Spleen (tissue), 11 donors: ENCODE data around the gene TECTB. TPM values are rescaled to one million over a fixed set of nuclear protein-coding genes. Genes with fewer than 3 reads are reported as not detected.

Experiments
- DNase-seq: peaks from one replicate; pipeline ENCODE4 v3.0.0-alpha.2; 2020
- H3K27ac ChIP-seq, 8 donors: fragments of 200-600 bp; sonication (generic) in 7 of 8; 1 replicate in 4 of 8; 2 replicates in 4 of 8; pipeline versions ENCODE4 v1.5.0 to v1.8.0; 2016 to 2021; ENCODE audit warnings: inconsistent platforms in 4 of 8, mild to moderate bottlenecking in 4 of 8, moderate library complexity in 1 of 8
- H3K27me3 ChIP-seq, 7 donors: fragments of 200-600 bp; sonication (generic) in 6 of 7; replicated peaks in 1 of 7; 1 replicate in 4 of 7; 2 replicates in 3 of 7; pipeline versions ENCODE4 v1.5.0 to v1.8.0; 2016 to 2021; ENCODE audit warnings: inconsistent platforms in 3 of 7, mild to moderate bottlenecking in 1 of 7
- H3K36me3 ChIP-seq, 6 donors: fragments of 200-600 bp; sonication (generic) in 5 of 6; 1 replicate in 4 of 6; 2 replicates in 2 of 6; pipeline versions ENCODE4 v1.5.0 to v1.8.0; 2016 to 2021; ENCODE audit warnings: inconsistent platforms in 2 of 6
- H3K4me1 ChIP-seq, 6 donors: fragments of 200-600 bp; sonication (generic) in 5 of 6; 1 replicate in 3 of 6; 2 replicates in 3 of 6; pipeline versions ENCODE4 v1.5.0 to v1.8.0; 2016 to 2021; ENCODE audit warnings: inconsistent platforms in 3 of 6
- H3K4me3 ChIP-seq, 8 donors: fragments of 200-600 bp; sonication (generic) in 7 of 8; 1 replicate in 4 of 8; 2 replicates in 4 of 8; pipeline versions ENCODE4 v1.5.0 to v1.8.0; 2016 to 2021; ENCODE audit warnings: inconsistent platforms in 4 of 8, mild to moderate bottlenecking in 4 of 8, moderate library complexity in 2 of 8
- H3K9me3 ChIP-seq, 8 donors: fragments of 200-600 bp; sonication (generic) in 7 of 8; 1 replicate in 4 of 8; 2 replicates in 4 of 8; pipeline versions ENCODE4 v1.5.0 to v1.8.0; 2016 to 2021; ENCODE audit warnings: inconsistent platforms in 4 of 8
- POLR2A ChIP-seq, 3 donors: fragments of 450-650 bp; IDR thresholded peaks; one replicate each; pipeline ENCODE4 v1.5.1; 2017; ENCODE audit warnings: antibody characterized with exemption in 3 of 3, mild to moderate bottlenecking in 1 of 3
- POLR2AphosphoS5 ChIP-seq, 3 donors: sonication (generic); formaldehyde crosslinking; IDR thresholded peaks; one replicate each; pipeline ENCODE4 v1.5.1; 2017; ENCODE audit warnings: antibody characterized with exemption in 3 of 3
- WGBS, 5 donors: extraction: QIAGEN DNeasy Blood & Tissue Kit in 3 of 5; methylation state at CpG; one replicate each; pipeline versions ENCODE4 v1.1.5 to v1.1.7; 2013 to 2018; 5-methylcytosine and 5-hydroxymethylcytosine counted together
- intact Hi-C: fragments of 100-400 bp; cut with DNase I; formaldehyde crosslinking; loops from one replicate; pipeline ENCODE4 v1.15.0; 2023; ENCODE audit warnings: low total_unique reads
- polyA plus RNA-seq, 3 donors: library from polyadenylated mRNA; stranded (reverse); fragments of 200-250 nt; gene quantifications; one replicate each; pipeline ENCODE4 v1.2.1, GENCODE V29; 2013
- total RNA-seq, 7 donors: library from RNA; depleted of rRNA in 3 of 7; stranded (reverse); fragments of >200 nt in 3 of 7; fragmentation: NEBNext Ultra II Directional in 4 of 7; extraction: Animal tissue kit (Norgen Biotek cat#: 25700) in 4 of 7; gene quantifications; one replicate each; pipeline versions ENCODE4 v1.1.0 to v1.2.1, GENCODE V29; 2016 to 2021
- TF ChIP-seq, protein P1 (sequence below), 11 experiments: fragments of 200-600 bp in 7 of 11; fragments of 450-650 bp in 4 of 11; sonication (generic) in 4 of 11; IDR thresholded peaks in 8 of 11; conservative IDR thresholded peaks in 3 of 11; 1 replicate in 7 of 11; 2 replicates in 4 of 11; pipeline versions ENCODE4 v1.4.0 to v1.8.0; 2016 to 2021; ENCODE audit warnings: antibody characterized with exemption in 11 of 11, inconsistent platforms in 4 of 11, mild to moderate bottlenecking in 1 of 11
- donor health status: healthy with polysubstance abuse.
- donor health status: DM: no; HTN: no; CAD: no; lungs with moderate emphysema.
- donor health status: DM: no; HTN: no; CAD: no.
- donor health status: Bipolar disorder and iron deficiency.
- donor health status: healthy.
- donor health status: DM: no; HTN: no; CAD: no.
- donor health status: DM: yes; HTN: yes; CAD: no.

TECTB gene
- total and polyA plus RNA-seq, 10 donors, result not detected

DNA sequence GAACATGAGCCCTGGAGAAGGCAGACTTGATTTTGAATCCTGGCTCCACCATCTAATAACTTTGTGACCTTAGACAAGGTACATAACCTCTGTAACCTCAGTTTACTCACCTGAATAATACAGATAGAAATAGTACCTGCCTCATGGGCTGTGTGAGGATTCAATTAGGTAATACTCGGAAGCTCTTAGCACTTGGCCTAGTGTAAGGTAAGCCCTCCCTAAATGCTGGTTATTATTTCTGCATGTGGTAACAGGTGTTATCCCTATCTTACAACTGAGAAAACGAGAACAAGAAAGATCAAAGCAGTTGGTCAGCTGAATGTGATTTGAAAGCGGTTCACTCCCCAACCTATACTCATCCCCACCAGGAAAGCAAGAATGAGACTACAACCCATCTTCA is 62.0 kb downstream of the TECTB start:
- H3K27ac ChIP-seq, result no peak overlapping the region
- peaks cover 0 to 6% (median 4%) of the 10 kb centered on the region in 6 donors for H3K4me1 ChIP-seq
- peaks cover 0 to 5% (median 0%) of the 10 kb centered on the region in 8 donors for H3K9me3 ChIP-seq
- H3K4me3 ChIP-seq, result no peak overlapping the region
- H3K27me3 ChIP-seq, result no peaks in the 10 kb centered on the region
- WGBS, 5 donors, result 42 to 84% (median 55%) methylated on average over 3 of the region's 3 CpGs
- no peak for TF ChIP-seq POLR2AphosphoS5 (IDR thresholded peaks at IDR 0.05)
- TF ChIP-seq, protein P1, sequence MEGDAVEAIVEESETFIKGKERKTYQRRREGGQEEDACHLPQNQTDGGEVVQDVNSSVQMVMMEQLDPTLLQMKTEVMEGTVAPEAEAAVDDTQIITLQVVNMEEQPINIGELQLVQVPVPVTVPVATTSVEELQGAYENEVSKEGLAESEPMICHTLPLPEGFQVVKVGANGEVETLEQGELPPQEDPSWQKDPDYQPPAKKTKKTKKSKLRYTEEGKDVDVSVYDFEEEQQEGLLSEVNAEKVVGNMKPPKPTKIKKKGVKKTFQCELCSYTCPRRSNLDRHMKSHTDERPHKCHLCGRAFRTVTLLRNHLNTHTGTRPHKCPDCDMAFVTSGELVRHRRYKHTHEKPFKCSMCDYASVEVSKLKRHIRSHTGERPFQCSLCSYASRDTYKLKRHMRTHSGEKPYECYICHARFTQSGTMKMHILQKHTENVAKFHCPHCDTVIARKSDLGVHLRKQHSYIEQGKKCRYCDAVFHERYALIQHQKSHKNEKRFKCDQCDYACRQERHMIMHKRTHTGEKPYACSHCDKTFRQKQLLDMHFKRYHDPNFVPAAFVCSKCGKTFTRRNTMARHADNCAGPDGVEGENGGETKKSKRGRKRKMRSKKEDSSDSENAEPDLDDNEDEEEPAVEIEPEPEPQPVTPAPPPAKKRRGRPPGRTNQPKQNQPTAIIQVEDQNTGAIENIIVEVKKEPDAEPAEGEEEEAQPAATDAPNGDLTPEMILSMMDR (IDR thresholded peaks at IDR 0.05 in 8 of 11, conservative IDR thresholded peaks at IDR 0.05 in 3 of 11), result no peak
- no peak for TF ChIP-seq POLR2A (IDR thresholded peaks at IDR 0.05)
- DNase-seq, result no peak
- H3K36me3 ChIP-seq, result no peaks in the 10 kb centered on the region
- intact Hi-C loops, result no loop called here

DNA sequence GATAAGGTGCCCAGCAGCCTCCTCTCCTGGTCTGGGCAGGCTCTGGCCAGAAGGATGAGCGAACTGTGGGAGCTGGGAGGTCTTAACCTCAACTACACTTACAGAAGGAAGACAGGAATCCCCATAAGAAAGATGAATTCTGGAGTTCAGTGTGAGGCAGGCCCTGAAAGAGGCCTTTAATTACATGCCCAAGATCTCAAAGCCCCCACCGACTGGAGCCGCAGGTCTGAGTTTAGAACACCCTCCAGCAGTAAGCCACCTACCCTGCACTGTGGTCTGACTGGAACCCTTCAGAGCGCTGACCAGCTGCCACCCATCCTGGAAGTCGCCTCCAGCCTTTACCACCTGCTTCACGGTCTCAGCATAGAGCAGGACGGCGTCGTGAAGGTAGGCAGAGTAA is 62.5 kb downstream of the TECTB start:
- no peaks in the 10 kb centered on the region for H3K27me3 ChIP-seq
- TF ChIP-seq, protein P1 (IDR thresholded peaks at IDR 0.05 in 8 of 11, conservative IDR thresholded peaks at IDR 0.05 in 3 of 11), result no peak
- TF ChIP-seq POLR2AphosphoS5 (IDR thresholded peaks at IDR 0.05), result no peak
- no peak for TF ChIP-seq POLR2A (IDR thresholded peaks at IDR 0.05)
- intact Hi-C loops, result no loop called here
- no peak for DNase-seq
- 87 to 93% (median 92%) methylated on average over 9 of the region's 9 CpGs for WGBS, 5 donors
- no peak overlapping the region for H3K4me3 ChIP-seq
- peaks cover 0 to 5% (median 0%) of the 10 kb centered on the region in 8 donors for H3K9me3 ChIP-seq
- H3K27ac ChIP-seq, result no peak overlapping the region
- H3K36me3 ChIP-seq, result no peaks in the 10 kb centered on the region
- peaks cover 0 to 6% (median 4%) of the 10 kb centered on the region in 6 donors for H3K4me1 ChIP-seq

DNA sequence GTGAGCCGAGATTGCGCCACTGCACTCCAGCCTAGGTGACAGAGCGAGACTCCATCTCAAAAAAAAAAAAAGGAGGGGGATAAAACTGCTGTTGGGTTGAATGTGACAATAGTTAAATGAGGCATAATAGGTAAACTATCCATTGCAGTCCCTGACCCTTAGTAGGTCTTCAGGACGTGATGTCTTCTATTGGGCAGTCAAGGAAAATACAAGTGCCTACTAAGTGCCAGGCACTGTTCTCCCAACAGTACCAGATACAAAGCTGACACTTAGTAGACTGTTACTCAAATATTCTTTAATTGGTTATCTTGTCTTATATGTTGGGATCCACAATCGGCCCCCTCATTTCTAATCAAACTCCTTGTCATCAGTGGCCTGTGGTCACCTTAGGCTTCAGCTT is 63.6 kb downstream of the TECTB start:
- TF ChIP-seq POLR2A (IDR thresholded peaks at IDR 0.05) (no peak), POLR2AphosphoS5 (IDR thresholded peaks at IDR 0.05) (no peak)
- TF ChIP-seq, protein P1 (IDR thresholded peaks at IDR 0.05 in 8 of 11, conservative IDR thresholded peaks at IDR 0.05 in 3 of 11), result no peak
- no peak for DNase-seq
- Histone ChIP-seq H3K36me3 (no peaks in the 10 kb centered on the region), H3K9me3 (peaks cover 0 to 5% (median 0%) of the 10 kb centered on the region in 8 donors), H3K27ac (no peak overlapping the region), H3K4me3 (no peak overlapping the region), H3K27me3 (no peaks in the 10 kb centered on the region), H3K4me1 (peaks cover 0 to 6% (median 4%) of the 10 kb centered on the region in 6 donors)
- 81 to 96% (median 88%) methylated on average over 5 of the region's 5 CpGs for WGBS, 5 donors
- intact Hi-C loops, result no loop called here

DNA sequence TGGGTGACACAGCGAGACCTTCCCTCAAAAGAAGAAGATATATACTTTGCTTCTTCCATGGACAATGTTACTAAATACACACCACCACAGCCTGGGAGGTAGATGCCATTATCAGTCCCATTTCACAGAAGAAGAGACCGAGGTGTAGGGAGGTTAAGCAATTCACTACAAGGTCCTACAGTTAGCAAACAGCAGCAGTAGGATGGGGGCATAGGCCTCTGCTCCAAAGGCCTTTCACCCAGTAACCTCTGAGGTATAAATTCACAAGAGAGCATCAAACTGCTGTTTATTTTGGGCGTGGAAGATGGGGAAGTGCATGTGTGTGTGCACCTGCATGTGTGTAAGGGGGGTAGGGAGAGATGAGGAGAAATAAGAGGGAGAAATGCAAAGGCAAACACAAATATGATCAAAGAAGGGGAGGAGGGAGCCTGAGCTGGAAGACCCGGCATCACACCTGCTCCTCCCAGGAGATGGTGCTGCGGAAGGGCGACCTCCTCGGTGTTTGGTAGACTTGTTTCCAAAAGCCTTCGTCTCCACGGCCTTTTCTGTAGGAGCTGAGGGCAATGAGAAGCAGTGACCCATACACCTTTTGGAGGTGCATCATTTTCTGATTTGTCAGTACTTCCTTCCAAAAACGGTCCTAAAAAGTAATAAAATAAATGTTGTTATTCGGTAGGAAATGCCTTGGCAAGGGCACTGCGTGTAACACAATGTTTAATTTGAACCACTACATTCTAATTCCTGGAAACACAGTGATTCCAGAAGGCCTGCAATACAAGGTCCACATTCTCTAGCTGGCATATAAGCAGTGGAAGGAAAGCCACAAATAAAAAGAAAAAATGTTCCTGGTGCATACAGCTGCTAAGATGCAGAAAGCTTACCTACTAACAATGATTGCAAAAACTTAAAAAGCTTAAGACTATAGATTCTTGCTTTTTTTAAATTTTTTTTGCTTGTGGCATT is 64.8 kb downstream of the TECTB start:
- Histone ChIP-seq H3K4me1 (peaks cover 0 to 4% (median 2%) of the 10 kb centered on the region in 6 donors), H3K9me3 (peaks cover 0 to 5% (median 0%) of the 10 kb centered on the region in 8 donors), H3K27me3 (no peaks in the 10 kb centered on the region), H3K36me3 (no peaks in the 10 kb centered on the region), H3K27ac (no peak overlapping the region), H3K4me3 (no peak overlapping the region)
- TF ChIP-seq POLR2A (IDR thresholded peaks at IDR 0.05), result no peak
- no peak for TF ChIP-seq POLR2AphosphoS5 (IDR thresholded peaks at IDR 0.05)
- TF ChIP-seq, protein P1 (IDR thresholded peaks at IDR 0.05 in 8 of 11, conservative IDR thresholded peaks at IDR 0.05 in 3 of 11), result no peak
- WGBS, 5 donors, result 84 to 89% (median 87%) methylated on average over 12 of the region's 12 CpGs
- DNase-seq, result no peak
- intact Hi-C loops, result no loop called here
